GM19023 (cell line): ENCODE measurements around the gene FARSB.
"Not testable (repeated sequence)": the region's sequence is repeated elsewhere in the genome, so short reads cannot be mapped to it uniquely, and the experiment has no call there.

Experiments
- ATAC-seq: cut with Tn5 transposase; IDR thresholded peaks from one replicate; pipeline ENCODE4 v1.9.1; 2021; ENCODE audit warnings: mild to moderate bottlenecking, moderate library complexity; ENCODE audit not compliant: unreplicated experiment

Gene FARSB

DNA sequence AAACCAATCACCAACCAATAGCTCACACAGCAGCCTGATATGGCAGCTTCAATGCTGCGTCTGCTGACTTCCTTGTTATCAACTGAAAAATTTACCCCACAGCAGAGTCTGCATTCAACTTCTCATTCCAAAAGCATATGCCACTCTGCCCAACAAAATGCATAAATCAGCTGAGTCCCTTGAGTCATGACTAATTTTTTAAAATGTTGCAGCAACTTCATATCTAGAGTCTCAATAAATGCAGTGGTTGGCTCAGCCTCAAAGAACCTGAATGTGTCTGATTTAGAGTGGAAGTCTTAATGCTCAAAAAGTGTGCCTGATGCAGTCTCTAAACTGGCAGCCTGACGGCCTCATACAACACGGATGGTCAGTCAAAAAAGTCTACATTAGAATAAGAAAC is 46.5 kb downstream of the FARSB start:
- ATAC-seq: no peak

DNA sequence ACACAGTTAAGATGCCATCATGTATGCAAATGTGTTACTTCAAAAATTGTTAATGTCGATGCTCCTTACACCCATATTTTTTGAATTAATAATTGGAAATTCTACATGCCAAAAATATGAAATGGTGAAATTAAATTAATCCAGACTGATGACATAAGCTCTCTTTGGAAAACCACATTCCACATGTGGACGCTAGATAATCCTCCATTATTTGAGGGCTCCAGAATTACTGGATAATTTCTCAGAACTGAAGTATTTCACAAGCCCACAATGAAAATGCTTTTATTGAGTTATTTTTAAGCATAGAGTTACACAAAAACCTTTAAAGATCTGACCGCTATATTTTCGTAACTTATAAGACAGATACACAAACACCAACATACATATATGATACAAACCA is 47.8 kb downstream of the FARSB start:
- ATAC-seq: no peak

DNA sequence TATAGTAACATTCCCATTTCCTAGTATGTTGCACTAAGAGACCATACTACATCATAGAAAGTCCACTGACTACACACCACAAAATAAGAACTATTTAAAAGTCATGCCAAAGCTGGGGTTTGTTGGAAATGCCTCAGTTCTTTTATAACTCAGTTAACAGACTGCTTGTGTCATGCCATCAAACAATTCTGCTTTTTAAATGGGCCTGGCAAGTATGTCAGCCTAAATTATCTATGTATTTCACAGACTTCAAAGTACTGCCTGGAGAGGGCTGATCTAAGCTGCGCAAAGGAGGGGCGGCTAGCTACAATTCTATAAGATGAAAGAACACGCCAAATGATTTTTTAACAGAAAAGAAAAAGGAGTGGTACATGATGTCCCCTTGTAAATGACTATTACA is 49.6 kb downstream of the FARSB start:
- ATAC-seq: no peak

DNA sequence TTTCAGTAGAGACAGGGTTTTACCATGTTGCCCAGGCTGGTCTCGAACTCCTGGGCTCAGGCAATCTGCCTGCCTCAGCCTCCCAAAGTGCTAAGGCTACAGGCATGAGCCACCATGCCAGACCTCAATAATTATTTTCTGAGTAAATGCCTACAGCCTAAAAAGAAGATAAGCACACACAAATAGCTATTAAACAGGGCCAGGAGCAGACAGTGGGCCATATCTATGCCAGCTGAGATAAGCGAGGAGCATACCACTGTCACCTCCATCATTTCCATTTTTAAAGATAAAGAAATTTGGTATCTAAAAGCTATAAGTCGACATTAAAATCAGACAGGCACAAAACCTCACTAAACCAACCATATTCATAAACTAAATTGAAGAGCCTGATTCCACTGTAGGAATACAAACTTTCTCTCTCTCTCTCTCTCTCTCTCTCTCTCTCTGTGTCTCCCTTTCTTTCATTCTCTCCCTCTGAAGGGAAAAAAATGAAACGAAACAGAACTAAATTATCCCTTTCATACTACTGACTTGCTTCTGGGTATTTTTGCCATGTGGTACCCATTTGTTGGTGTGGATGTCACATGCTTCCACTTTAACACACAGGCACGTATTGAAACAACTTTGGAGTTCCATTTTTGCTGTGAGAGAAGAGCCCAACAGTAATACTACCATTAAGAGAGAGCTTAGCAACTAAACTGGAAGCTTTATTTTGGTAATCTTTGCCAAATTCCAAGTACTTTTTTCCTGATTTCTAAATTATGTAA is 51.0 kb downstream of the FARSB start:
- no peak for ATAC-seq

DNA sequence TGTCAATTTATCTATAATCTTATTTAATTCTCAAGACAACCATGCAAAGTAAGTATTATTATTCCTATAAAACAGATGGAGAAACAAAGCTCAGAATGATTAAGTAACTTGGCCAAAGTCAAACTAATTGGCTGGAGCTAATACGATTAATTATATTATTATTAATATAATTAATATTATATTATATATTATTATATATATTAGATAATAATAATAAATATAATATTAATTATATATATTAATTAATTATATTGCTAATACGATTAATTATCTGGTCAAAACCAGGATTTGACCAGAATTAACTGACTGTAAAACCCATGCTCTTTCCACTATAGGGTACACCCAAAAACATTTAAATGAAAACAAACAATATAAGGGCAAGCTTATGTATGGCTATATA is 52.4 kb downstream of the FARSB start:
- no peak for ATAC-seq

DNA sequence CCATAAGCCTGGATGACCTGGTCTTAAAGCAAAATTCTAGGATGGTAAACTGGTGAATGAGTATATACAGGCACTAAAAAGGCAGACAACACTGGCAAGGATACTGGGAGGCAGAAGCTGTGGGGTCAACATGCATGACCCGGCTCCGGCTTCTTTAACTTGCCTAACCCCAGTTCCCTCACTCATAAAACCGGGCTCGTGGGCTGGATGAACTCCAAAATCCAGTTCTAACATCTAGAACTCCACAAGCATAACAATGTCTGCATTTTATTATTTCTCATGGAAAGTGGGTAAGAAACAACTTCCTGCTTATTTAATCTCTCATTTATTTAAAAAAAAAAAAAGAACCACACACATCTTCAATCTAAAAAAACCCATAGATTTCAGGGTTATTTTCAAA is 57.3 kb downstream of the FARSB start:
- ATAC-seq: no peak

DNA sequence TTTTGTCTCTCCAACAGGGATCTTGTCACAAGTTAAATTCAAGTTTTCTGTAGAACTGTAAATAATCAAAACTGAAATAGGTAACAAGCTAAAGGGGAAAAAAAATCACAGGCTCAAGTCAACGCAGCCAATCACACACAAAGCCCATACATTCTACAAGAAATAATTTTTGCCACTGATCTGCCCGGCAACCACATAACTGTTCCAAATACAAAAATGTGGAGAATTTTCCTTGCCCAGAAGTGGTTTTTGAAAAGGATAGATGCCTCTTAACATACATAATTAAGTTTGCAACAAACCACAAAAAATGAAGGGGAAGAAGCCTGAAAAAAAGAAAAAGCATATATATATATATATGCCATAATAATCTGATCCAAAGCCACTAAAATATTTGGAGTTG is 60.3 kb downstream of the FARSB start:
- no peak for ATAC-seq

DNA sequence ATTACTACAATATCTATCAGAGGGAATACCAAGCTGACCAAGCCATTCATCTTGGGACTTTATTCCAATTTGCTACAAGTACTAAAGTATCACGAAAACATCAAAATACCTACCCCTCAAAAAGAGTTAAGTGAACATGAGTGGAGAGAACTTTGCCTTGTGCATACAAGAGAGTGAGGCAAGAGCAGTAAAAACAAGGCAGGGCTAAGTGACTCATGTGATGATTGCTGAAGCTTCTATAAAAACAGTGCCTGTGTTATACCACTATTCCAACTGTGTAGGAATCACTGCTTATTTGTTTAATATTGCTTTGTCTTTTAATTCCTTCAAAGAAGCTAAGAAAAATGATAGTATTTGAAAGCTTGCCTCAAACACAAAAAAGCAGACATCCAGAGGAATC is 61.2 kb downstream of the FARSB start:
- ATAC-seq: no peak

DNA sequence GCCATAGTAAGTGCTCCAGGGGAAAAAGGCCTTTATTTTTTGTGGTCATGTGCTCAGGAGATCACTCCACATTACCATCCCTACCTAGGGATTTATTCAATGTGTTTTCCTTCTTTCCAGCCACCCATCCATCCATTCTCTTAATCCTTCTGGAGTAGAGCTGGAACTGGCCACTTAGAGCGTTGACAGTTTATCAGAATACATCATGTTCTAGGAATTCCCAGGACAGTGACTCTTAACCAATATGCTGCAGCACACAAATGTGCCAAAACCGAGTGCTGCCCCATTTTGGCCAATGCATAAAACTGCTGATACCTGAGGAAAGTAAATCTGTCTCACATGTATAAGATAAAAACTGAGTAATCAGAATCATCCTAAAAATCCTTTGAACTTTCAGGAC is 63.7 kb downstream of the FARSB start:
- no peak for ATAC-seq

DNA sequence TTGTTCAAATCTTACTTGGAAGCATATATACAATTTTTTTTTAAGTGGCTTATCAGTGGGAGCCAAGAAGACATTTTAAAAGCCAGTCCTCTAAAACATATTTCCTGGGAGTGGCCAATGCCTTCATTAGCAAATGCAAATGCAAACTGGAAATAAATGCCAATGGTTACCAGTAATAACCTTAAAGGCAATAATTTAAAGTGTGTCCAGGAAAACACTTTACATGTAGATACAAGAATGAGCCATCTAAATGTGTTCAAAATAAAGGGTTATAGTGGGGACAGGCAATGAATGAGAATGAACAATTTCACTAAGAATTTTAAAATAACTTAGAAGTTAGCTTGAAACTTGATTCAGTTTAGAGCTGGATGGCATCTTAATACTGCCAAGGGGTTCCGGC is 64.2 kb downstream of the FARSB start:
- no peak for ATAC-seq

DNA sequence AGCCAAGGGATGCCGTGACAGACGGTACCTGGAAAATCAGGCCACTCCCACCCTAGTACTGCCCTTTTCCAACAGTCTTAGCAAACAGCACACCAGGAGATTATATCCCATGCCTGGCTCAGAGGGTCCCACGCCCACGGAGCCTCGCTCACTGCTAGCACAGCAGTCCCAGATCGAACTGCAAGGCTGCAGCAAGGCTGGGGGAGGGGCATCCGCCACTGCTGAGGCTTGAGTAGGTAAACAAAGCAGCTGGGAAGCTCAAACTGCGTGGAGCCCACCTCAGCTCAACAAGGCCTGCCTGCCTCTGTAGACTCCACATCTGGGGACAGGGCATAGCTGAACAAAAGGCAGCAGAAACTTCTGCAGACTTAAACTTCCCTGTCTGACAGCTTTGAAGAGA is 71.3 kb downstream of the FARSB start:
- not testable (repeated sequence) for ATAC-seq

DNA sequence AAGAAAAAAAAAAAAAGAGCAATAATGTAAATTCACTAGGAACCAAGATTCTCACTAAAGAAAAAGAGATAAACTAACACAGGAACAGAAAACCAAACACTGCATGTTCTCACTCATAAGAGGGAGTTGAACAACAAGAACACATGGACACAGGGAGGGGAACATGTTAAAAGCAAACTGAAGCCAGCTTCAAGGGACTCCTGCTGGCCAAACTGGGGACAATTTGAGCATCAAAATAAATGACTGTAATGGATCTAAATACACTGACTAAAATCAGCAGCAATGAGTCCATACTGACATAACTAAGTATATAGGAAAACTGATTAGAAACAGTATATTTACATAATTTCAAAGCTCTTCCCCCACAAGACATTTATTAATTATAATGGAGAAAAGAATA is 73.0 kb downstream of the FARSB start:
- ATAC-seq: no peak

DNA sequence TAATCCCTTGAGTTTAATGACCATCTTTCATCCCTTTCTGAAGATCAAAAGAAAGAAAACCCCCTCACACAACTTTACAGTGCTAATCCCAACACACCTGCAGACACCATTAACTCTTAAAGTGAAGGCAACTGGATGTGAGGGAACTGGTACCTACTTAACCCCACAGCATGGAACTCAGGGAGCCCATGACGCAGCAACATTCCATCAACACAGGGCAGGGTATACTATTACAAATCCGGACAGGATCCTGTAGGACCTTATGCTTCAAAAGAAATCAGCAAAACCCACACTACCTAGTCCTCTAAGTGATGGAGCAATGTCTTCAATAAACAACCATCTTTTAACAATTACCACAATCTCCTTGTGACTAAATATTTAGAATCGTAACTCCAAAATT is 78.6 kb downstream of the FARSB start:
- no peak for ATAC-seq

DNA sequence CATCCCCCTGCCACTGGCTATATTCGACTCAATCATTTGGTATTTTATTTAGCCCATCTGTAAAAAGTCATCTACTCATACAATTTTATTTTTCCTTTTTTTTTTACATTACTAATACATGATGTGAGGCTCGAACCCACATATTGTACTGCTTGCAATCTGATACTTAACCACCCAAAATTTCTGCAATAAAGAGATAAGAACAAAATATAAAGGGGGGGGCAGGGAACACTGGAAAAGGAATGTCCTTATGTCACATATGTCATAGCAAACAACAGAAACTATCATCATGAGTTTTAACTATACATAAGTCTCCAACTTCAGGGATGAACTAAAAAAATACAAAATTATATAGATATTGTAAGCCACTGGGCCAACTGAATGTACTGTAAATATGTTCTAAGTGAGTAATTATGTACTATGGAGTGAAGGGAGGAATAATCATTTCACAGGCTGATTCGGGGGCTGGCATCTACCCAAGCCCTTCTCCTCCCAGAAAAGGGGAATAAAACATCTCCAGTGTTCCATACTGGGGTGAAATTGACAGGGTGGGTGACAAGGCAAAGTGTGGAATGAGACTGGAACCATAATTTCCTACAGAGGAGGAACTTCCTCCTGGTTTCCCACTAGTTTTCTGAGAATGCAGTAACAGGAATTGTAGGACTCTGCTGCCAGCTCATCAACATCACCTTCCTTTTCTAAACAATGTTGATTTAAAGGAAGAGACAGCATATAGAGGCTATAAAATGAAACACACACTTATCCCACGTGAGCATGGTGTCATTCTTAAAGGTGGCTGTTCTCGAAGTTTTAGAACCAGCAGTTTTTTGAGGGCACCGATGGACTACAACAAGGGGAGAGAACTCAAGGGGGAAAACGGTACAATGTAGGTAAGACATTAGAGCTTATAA is 79.5 kb downstream of the FARSB start:
- no peak for ATAC-seq

DNA sequence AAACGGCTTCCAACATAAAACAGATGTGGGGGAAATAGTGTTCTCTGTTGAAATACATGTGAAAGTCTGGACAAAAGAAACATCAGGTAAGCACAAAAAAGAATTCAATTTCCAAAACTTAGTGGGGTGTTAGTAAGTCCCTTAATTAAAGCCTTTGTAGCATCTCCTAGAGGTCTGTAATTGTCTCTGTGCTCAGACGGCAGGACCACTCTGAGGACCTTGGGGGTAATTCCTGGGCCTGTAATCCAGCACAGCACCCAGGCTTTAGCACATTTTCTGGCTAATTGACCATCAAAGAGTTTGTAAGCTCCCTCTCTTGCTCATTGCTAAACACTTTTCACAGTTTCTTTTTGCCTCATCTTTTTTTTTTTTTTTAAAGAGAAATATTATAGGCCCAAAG is 80.3 kb downstream of the FARSB start:
- ATAC-seq: no peak

DNA sequence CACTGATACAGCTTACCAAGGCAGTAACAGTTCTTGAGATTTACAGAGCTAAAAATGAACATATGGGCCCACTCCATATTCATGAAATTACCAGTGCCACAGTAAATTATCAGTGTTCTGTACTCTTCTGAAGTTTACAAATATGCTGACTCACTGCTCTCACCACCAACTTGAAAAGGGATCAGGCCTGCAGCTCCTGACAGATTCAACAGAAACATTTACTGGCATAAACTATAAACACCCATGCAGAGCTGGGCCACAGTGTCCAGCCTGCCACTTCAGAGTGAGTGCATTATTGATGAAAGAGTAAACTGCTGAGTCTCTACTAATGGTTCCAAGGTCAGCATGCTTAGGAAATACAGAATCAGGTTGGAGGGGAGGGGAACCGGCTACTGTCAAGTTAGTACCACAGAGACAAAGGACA is 83.1 kb downstream of the FARSB start:
- ATAC-seq: no peak

DNA sequence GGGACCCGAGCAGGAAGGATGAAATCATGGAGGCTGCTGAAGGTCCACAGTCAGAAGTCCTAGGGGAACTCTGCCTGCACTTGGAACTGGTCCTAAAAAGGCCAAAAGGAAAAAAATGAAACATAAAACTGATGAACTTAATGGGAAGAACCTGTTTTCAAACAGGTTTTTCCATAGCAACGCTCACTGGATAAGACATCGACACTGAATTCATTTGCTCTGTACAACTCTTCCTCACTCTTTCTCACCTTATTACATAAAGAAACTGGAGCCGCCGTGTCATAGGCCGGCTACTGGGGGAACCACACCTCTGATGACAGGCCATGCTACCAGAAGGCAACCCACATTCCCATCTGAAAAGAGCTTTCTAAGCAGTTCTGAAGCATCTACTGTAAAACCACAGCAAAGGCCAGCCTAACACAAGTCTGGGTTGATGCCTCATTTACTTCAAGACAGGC is 83.6 kb downstream of the FARSB start:
- no peak for ATAC-seq

DNA sequence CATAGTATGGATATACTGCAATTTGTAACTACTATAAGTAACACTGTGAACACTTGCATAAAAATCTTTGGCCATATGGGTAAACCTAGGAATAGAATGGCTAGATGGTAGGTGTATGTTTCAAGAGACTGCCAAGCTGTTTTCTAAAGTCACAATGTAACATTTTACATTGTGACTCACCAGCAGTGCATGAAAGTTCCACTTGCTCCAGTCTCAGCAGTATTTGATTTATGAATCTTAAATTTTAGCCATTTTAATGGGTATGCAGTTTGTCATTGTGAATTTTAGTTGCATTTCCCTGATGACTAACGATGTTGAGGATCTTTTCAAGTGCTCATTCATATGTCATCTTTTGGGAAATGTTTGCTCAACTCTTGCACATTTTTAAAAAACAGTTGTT is 86.1 kb downstream of the FARSB start:
- no peak for ATAC-seq

DNA sequence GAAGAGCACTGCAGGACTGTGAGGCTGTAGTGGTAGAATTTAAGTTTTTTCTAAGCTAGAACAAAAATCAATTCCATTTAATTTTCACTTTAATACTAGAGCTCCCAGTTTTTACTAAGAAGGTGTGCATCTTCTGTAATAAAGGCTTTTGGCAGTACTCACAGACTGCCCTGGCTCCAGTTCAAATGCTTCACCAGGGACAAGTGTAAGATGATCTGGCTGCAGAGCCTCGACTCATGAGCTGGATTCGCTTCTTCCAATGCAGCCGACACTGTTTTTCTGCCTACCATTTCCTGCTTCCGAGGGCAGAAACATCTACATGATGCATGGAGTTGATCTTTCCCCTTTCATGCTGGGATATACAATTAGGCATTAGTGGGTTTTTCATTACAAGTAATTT is 87.0 kb downstream of the FARSB start:
- no peak for ATAC-seq

DNA sequence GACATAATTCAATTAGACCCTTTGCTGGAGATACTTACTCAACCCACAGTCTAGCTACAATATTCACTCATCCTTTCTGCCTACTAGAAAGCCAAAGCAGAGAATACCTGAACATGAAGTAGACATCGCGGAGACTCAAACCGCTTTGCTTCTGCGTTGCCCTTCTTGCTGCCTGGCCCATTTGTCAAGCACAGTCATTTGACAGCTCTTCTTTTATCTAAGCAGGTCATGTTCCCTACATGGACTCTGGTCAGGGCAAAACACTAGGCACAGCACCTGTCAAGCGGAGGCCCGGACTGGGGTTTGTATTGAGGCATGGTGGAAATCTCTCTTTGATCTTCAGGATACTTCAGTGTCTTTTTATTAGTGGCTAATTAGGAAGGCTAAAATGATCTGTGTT is 89.7 kb downstream of the FARSB start:
- ATAC-seq: no peak

DNA sequence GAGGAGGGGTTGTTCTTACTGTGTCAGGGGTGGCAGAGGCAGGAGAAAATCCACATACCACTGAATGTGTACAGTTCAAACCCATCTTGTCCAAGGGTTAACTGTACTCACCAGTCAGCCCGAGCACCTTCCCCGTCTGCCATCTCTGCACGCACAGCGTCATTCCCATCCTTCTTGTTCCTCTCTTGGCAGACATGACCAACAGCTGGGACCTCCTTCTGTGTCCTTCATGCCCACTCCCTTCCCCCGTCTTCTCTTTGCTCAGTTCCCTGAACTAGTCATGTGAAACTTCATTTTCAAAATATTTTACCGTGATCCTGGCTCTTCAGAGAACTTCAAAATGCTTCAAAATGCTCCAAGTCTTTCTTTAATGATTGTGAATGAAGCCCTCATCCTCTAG is 92.0 kb downstream of the FARSB start:
- no peak for ATAC-seq

DNA sequence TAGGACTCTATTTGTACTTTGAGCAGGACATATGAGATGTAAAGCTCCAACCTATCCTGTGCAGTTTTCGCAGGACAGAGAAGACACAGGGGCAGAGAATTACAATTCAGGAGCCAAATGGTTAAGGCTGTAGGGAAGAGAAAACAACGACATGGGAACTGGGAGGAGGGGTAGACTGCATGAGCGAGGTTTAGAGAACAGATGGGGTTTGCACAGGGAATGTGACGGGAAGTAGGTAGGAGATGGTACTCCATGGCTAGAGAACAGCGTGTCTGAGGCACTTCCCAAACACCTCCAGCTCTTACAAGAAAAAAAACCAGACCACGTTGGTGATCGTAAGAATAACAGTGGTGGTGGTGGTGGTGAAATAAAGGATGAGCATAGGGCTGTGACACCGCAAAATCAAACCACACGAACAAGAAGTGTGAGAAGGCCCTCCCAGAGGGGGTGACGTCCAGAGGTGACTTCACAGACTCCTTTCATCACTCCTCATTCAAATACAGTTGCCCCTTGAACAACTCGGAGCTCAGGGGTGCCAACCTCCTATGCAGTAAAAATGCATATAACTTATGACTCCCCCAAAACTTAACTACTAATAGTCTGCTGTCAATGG is 92.7 kb downstream of the FARSB start:
- ATAC-seq: no peak
